ENCODE data around the gene NHEJ1.

DNA sequence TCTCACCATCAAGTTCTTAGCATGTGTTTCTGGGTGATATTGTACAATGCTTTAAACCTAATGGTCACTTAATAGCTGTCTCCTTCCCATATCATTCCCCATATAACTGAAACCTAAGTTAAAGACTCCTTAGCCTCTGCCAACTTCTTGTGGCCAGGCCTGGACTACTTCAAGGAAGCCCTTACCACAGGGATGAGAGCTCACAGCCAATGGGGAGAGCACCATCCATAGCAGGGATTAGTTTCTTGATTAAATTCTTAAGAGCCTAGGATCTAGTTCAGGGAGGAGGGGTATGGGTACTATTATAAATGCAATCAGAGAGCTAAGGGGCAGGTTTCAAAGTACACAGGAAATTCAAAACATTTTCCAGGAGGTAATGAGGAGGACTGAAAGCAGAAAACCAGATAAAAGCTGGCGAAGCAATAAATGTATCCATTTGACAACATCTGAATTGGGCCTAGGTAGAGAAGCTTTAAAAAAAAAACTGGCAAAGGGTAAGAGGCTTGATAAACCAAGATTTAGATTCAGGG lies 65.1 kb downstream of the NHEJ1 start:
- TF ChIP-seq, protein P1, sequence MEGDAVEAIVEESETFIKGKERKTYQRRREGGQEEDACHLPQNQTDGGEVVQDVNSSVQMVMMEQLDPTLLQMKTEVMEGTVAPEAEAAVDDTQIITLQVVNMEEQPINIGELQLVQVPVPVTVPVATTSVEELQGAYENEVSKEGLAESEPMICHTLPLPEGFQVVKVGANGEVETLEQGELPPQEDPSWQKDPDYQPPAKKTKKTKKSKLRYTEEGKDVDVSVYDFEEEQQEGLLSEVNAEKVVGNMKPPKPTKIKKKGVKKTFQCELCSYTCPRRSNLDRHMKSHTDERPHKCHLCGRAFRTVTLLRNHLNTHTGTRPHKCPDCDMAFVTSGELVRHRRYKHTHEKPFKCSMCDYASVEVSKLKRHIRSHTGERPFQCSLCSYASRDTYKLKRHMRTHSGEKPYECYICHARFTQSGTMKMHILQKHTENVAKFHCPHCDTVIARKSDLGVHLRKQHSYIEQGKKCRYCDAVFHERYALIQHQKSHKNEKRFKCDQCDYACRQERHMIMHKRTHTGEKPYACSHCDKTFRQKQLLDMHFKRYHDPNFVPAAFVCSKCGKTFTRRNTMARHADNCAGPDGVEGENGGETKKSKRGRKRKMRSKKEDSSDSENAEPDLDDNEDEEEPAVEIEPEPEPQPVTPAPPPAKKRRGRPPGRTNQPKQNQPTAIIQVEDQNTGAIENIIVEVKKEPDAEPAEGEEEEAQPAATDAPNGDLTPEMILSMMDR (IDR thresholded peaks at IDR 0.05) = no peak
- TF ChIP-seq POLR2A (IDR thresholded peaks at IDR 0.05) (no peak), POLR2AphosphoS5 (IDR thresholded peaks at IDR 0.05; ENCODE audit: insufficient read depth in 1 of 2, low read depth in 1 of 2) (no peak)

Data from vagina (tissue), 2 donors.